Activated CD4-positive, alpha-beta T cell treated with anti-CD3 and anti-CD28 coated beads for 1 hour (primary cell): ENCODE data around the gene UNC79.

Experiments
- DNase-seq: peaks from one replicate; pipeline ENCODE4 v3.0.0-alpha.2; 2020

UNC79 gene

GRCh38 chr14:93675651-93676050, 244.9 kb downstream of the UNC79 start:
- no peak for DNase-seq

- DNase-seq = no peak
Measured at GRCh38 chr14:93676416-93676958, 245.7 kb downstream of the UNC79 start.

DNA sequence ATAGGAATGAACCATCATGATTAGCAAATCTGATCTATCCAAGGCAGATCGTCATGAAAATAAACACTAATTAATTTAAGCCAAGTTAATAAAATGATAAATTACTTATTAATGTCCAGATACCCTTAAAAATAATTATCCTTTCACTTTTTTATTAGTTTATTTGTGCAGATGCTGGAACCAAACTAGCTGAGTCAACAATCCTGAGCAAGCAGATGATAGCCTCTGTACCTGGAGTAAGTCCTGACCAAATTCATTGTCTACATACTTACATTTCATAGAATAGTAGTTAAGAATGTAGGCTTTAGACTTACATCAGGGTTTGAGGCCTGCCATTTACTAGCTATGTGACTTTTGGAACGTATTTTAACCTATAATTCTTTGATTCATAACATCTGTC, 251.7 kb downstream of the UNC79 start:
- no peak for DNase-seq

DNA sequence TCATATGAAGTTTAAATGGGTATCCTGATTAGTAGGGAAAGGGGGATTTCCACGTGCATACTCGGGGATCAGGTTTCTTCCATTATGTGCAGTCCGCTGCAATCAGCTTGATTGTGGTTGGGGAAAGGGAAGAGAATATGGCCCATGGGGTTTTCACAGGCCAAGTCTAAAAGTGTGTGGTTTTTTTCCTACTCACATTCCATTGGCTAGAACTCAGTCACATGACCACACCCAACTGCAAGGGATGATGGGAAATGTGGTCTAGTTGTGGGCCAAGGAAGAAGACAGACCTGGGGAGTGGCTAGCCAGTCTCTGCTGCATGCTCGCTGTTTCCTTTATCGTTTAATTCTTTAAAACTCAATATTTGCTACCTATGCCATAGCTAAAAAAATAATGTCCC, 252.5 kb downstream of the UNC79 start:
- no peak for DNase-seq

DNA sequence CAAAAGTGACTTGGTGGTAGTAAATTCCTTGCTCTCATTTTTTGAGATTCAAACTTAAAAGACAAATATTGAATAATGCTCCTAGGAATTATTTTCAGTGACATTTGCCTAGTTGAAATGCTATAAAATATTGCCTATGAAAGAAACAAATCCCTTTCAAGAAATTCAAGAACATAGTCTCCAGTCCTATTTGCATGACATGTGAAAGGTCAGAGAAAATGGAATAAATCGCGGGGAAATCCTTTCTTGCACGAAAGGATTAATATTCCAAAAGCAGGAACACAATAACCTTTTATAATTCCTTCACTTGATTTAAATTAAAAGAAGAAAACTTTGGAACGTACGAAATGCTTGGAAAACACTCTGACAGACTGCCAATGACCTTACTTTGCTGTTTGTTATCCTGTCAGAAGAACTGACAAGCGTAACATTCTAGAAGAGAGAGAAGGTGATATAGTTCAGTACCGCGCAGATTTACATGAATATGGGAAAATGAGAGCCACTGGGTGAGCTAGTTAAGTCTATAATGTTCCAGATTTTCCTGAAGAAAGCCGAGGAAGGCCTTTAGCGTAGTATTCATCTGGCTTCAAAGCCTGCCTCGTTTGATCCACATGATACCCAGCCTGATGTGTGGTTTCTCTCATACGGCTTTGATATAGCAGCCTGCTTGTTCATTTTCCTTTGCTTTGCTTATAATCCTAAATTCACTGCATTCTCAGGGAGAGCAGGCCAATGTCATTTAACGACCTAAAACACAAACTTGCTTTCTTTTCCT, 254.6 kb downstream of the UNC79 start:
- DNase-seq = no peak

DNA sequence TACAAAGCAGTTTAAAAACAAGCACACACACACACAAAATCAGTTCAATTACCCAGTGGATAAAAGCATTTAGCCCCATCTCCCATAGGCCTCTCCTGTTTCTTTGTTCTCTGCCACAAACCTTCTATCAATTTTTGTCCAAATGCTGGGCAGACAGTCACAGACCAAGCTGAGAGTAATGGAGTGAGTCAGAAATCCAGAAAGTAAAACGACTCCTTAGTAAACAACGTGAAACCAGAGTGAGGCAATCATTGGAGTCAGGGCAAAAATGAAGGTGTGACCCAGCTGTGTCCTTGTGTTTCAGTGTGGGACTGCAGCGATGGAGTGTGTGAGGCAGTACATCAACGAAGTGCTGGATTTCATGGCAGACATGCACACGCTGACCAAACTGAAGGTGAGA, 255.5 kb downstream of the UNC79 start:
- DNase-seq = no peak

GRCh38 chr14:93688239-93688666, 257.5 kb downstream of the UNC79 start:
- no peak for DNase-seq

DNA sequence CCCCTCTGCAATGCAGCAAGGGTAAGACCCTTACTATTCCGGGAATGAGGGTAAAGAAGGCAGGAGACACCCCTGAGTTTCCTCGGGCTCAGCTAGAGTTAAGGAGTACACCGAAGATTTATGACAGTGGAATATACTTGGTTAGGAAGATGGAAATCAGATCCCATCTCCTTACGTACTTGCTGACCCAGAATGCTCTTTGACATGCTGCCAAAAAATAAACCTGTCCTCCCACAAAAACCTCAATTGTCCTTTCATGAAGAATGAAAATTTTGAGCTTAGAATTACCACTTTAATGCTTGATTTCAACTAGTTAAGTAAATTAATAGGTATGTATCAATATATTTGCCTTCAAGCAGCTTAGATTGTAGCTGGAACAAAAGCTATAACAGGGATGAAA, 258.1 kb downstream of the UNC79 start:
- DNase-seq = no peak

GRCh38 chr14:93690146-93690545, 259.4 kb downstream of the UNC79 start:
- DNase-seq = no peak

- DNase-seq = no peak
Measured at GRCh38 chr14:93691042-93691780, 260.5 kb downstream of the UNC79 start.

DNA sequence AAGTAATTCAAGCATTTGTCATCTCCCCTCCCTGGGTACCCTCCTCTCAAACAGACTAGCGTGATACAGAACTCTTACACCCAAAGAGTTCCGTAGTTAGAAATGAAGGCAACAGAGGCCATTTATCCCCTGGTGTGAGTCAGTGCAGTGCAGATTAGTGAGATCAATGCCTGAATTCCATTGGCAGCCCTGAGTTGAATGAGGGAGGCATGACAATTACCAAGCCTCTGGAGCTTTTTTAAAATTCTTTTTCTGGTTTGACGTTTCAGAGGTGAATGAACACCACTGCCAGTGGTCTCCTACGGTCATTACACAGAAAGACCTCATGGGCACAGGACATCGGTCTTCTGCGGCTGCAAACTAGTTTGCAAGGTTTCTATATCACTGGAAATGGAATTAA, 263.2 kb downstream of the UNC79 start:
- DNase-seq = no peak

DNA sequence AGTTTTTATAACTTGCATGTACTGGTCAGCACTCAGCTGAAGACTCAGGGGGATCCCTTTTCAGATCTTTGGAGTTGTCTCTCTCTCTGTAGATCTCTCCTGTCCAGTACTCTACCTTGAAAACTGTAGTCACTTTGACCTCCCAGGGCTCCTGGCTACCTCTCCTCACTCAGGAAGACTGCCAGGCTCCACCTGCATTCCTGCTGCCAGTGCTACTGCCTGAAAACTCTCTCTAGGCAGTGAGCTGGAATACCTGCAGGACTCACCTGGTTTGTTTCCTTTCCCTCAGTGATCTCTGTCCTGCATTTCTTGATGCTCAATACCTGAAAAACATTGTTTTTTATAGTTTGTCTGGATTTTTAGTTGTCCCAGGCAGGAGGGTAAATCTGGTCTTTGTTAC, 270.2 kb downstream of the UNC79 start:
- DNase-seq = no peak

DNA sequence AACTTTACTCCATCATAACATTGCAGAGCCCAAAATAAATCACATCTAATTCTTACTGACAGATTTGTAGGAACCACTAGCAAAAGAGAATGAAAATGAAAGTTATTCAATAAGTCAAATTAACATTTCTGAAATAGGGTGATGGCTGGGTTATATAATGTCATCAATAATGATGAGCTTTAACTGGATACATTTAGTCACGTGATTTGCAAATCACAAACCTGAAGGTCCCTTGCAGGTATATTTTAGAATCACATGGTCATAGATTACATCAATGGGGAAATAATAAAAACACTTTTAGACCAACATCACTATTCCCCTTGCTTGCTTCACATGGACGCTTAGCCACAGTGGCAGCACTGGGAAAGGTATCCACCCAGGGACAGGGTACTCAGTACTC, 270.8 kb downstream of the UNC79 start:
- no peak for DNase-seq

DNA sequence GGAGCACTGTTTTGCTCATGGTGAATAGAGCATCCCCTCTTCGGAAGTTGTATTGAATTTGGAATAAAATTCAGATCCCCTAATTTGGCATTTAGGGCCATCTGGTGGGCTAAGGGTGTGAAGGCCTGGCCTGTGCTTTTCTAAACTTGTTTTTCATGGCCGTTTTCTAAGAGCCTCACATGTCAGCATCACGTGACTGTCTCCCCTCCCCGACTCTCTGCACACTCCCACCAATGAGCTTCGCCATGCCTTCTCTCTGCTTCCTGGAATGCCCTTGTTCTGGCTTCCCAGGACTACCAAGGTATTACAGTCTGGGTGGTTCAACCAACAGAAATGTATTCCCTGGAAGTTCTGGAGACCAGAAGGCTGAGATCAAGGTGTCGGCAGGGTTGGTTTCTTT, 272.2 kb downstream of the UNC79 start:
- no peak for DNase-seq

GRCh38 chr14:93703941-93704340, 273.2 kb downstream of the UNC79 start:
- DNase-seq = no peak

DNA sequence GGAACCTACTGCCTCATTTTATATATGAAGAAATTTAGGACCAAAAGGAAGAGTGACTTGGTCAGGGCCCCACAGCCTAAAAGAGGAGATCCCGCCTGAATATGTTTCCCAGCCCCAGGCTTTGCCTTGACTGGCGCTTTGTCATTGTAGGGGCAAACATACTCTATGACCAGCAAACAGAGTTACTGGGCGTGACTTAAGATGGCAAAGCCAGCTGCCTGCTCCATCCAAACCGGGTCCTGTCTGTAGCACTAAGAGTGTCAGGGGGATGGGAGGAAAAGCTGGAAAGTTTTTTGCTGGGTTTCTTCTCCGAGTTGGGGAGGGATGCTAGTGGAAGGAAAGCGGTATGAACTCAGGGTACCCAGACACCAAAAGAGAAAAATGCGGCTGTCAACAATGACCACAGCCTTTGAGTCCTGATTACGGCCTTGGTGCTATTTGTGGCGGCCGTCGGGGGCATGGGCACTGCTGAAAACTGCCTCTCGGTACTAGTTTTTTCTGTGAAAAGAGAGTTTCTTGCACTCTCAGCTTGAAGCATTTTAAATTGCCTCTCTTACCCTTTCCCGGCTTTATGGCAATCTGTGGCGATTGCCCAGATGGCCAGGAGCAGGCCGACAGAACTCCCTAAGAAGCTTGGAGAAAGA, 274.9 kb downstream of the UNC79 start:
- no peak for DNase-seq

- no peak for DNase-seq
Measured at GRCh38 chr14:93706360-93706955, 275.7 kb downstream of the UNC79 start.

DNA sequence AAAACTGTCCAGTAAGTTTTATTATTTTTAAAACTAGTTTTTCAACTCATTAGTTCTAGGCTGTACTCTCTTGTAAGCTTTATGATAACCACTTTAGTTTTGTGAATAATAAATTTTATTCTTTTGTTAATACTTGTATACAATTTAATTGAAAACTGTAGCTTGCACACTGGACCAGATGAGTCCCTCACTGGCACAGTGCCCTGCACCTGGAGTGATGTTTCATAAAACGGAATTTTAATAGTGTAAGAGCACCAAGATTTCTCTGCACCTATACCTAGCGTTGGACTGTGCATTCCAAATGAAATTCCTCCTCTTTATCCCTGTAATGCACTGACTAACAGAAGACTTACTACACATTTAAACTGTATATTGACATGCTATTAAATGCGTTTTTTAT, 276.7 kb downstream of the UNC79 start:
- DNase-seq = no peak

DNA sequence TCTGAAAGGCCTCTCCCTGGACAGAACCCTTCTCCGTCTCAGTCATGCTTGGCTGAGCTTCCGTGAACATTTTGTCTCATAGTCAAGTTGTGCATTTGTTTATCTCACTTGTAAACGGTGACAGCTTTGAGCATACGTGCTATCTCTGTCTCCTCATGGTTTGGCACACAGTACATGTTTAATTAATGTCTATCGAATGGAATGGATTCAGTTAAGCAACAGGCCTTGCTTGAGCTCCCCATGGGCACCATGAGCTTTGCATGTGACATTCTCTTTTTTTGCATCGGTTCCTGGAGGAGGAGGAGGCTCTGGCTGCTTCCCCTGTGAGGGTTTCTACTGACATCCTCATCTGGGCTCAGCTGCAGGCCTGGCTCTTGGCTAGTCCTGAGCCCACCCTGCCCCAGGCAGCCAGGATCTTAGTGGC, 277.6 kb downstream of the UNC79 start:
- no peak for DNase-seq

DNA sequence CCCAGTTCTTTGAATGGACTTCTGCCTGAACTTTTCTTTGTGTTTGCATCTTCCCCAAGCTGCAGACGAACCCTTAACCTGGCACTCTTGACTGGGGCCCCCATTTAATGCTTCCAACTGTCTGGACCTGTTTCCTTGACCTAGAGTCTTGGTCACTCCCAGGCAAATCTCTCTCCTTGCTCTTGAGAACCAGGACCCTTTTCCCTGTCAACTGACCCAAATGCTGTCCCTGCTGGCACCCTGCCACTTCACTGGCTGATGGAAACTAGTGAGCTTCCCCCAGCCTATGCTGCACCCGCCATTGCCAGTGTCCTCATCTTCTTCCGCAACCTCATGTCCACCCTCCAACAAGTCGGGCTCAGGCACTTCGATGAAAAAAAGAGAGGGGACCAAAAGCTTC, 278.1 kb downstream of the UNC79 start:
- DNase-seq = no peak

GRCh38 chr14:93709249-93709648, 278.5 kb downstream of the UNC79 start:
- no peak for DNase-seq

- no peak for DNase-seq
Measured at GRCh38 chr14:93712079-93712837, 281.5 kb downstream of the UNC79 start.
